ENCODE results near the gene CISD2. TPM values are rescaled to one million over a fixed set of nuclear protein-coding genes. Genes with fewer than 3 reads are reported as not detected.

Gene CISD2
- total and polyA plus RNA-seq, 2 of the 4 experiments (the other 2 are of a cell fraction) = 7.0 to 14.4 TPM

- Histone ChIP-seq H4K5ac (ENCODE audit: low read depth, low read length) (no peak overlapping the region), H3K9me3 (ENCODE audit: control insufficient read depth, insufficient read depth, low read length) (no peaks in the 10 kb centered on the region), H3K27ac (ENCODE audit: insufficient read depth, low read length) (peak overlapping the region; percentile 40; the same call in 1 of the 2 replicates), H2BK5ac (ENCODE audit: low read depth, low read length, poor library complexity, severe bottlenecking) (peak overlapping the region; percentile 99), H3K56ac (ENCODE audit: extremely low read depth, insufficient read depth, low read length) (no peak overlapping the region), H2AK9ac (replicated peaks; ENCODE audit: low read depth, low read length, poor library complexity) (no peak overlapping the region), H3K9me1 (ENCODE audit: insufficient read depth, low read length) (0 out of 2 replicates have a peak, but pooled peaks cover 4% of the 10 kb centered on the region), H3K18ac (ENCODE audit: low read depth, low read length) (no peak overlapping the region), H2BK120ac (ENCODE audit: low read depth, low read length) (no peak overlapping the region), H3K4me3 (ENCODE audit: insufficient read depth, low read depth, low read length) (peak overlapping the region; percentile 69), H2BK20ac (ENCODE audit: low read depth, low read length) (no peak overlapping the region), H3K9ac (ENCODE audit: low read depth, low read length) (peak overlapping the region; percentile 48), H3K27me3 (ENCODE audit: control insufficient read depth, insufficient read depth, low read length) (no peaks in the 10 kb centered on the region), H3K4me1 (ENCODE audit: control insufficient read depth, insufficient read depth, low read length) (peaks cover 4% of the 10 kb centered on the region; the same call in 1 of the 2 replicates), H3K79me1 (ENCODE audit: low read depth in 1 of 2, low read length in 2 of 2) (peaks cover 6 to 10% of the 10 kb centered on the region in 2 experiments), H4K20me1 (ENCODE audit: insufficient read depth, low read length) (peaks cover 74% of the 10 kb centered on the region), H2AK5ac (ENCODE audit: low read depth, low read length) (no peak overlapping the region), H3K36me3 (ENCODE audit: control insufficient read depth, insufficient read depth, low read length) (peaks cover 5% of the 10 kb centered on the region), H2AFZ (replicated peaks; ENCODE audit: low read length, poor library complexity) (no peak overlapping the region), H2BK15ac (ENCODE audit: low read depth, low read length) (no peak overlapping the region), H3K14ac (replicated peaks; ENCODE audit: low read depth, low read length) (no peak overlapping the region), H3K23ac (ENCODE audit: low read depth, low read length) (peak overlapping the region; percentile 11; the same call in 1 of the 2 replicates), H4K91ac (ENCODE audit: insufficient read depth, low read depth, low read length) (no peak overlapping the region), H3K4ac (ENCODE audit: low read depth, low read length) (no peak overlapping the region), H4K8ac (ENCODE audit: low read depth in 2 of 2, low read length in 2 of 2) (no peak overlapping the region), H3K4me2 (ENCODE audit: low read depth, low read length) (peak overlapping the region; percentile 85)
- POLR2A ChIA-PET (ENCODE audit: unreplicated experiment) = no interaction called here
- dilution Hi-C loops (cut with HindIII; ENCODE audit: low sequenced_read_pairs, unreplicated experiment) = no loop called here
- 50% methylated on average over 1 of the region's 2 CpGs; no CpG with 5 or more reads in 1 of the 2 experiments for WGBS, 2 experiments (ENCODE audit: extremely low coverage in 2 of 2, insufficient read length in 1 of 2)
- CTCF ChIA-PET = interaction anchor here (1.5 kb wide), 1 partner anchor 203 kb away, joined by 5 read pairs; no protein-coding TSS in a partner anchor
- ATAC-seq (ENCODE audit: low read depth) (no peak), DNase-seq (peak; percentile 15)
- in situ Hi-C loops (cut with MboI; ENCODE audit: low sequenced_read_pairs) = no loop called here
- intact Hi-C loops (cut with micrococcal nuclease) = no loop called here
- no peak for TF ChIP-seq MAZ (IDR thresholded peaks at IDR 0.05; ENCODE audit: borderline replicate concordance, low read depth, low read length)
- TF ChIP-seq CHD1 (IDR thresholded peaks at IDR 0.05; ENCODE audit: low read depth, low read length) = no peak
- TF ChIP-seq SMC3 (IDR thresholded peaks at IDR 0.05; ENCODE audit: low read depth, low read length) = no peak
- TF ChIP-seq, protein P1, sequence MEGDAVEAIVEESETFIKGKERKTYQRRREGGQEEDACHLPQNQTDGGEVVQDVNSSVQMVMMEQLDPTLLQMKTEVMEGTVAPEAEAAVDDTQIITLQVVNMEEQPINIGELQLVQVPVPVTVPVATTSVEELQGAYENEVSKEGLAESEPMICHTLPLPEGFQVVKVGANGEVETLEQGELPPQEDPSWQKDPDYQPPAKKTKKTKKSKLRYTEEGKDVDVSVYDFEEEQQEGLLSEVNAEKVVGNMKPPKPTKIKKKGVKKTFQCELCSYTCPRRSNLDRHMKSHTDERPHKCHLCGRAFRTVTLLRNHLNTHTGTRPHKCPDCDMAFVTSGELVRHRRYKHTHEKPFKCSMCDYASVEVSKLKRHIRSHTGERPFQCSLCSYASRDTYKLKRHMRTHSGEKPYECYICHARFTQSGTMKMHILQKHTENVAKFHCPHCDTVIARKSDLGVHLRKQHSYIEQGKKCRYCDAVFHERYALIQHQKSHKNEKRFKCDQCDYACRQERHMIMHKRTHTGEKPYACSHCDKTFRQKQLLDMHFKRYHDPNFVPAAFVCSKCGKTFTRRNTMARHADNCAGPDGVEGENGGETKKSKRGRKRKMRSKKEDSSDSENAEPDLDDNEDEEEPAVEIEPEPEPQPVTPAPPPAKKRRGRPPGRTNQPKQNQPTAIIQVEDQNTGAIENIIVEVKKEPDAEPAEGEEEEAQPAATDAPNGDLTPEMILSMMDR (conservative IDR thresholded peaks at IDR 0.05; ENCODE audit: low read depth, low read length) = no peak
- TF ChIP-seq MXI1 (IDR thresholded peaks at IDR 0.05; ENCODE audit: borderline replicate concordance, low read depth, low read length) = no peak
- TF ChIP-seq, protein P2, sequence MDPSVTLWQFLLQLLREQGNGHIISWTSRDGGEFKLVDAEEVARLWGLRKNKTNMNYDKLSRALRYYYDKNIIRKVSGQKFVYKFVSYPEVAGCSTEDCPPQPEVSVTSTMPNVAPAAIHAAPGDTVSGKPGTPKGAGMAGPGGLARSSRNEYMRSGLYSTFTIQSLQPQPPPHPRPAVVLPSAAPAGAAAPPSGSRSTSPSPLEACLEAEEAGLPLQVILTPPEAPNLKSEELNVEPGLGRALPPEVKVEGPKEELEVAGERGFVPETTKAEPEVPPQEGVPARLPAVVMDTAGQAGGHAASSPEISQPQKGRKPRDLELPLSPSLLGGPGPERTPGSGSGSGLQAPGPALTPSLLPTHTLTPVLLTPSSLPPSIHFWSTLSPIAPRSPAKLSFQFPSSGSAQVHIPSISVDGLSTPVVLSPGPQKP (IDR thresholded peaks at IDR 0.05; ENCODE audit: borderline replicate concordance, low read depth, low read length) = no peak
- TF ChIP-seq CEBPB (IDR thresholded peaks at IDR 0.05; ENCODE audit: low read depth, low read length) = no peak
- no peak for TF ChIP-seq RCOR1 (IDR thresholded peaks at IDR 0.05; ENCODE audit: insufficient replicate concordance, low read length)
- no peak for TF ChIP-seq NFE2L2 (IDR thresholded peaks at IDR 0.05; ENCODE audit: low read depth, low read length)
- TF ChIP-seq RFX5 (IDR thresholded peaks at IDR 0.05; ENCODE audit: low read depth, low read length) = no peak
- TF ChIP-seq POLR2A (IDR thresholded peaks at IDR 0.05; ENCODE audit: low read depth, low read length) = no peak
- BruUV-seq (replicated peaks) = no TSS peak
Observed at GRCh38 chr4:102824398-102824797, 44.4 kb upstream of the CISD2 start.
